PFSK-1 (cell line): ENCODE data around the gene GFER.

Experiments used
- FOXP2 ChIP-seq: optimal IDR thresholded peaks from 2 replicates; pipeline ENCODE3; 2011; ENCODE audit warnings: borderline replicate concordance, control low read depth, inconsistent platforms; ENCODE audit not compliant: insufficient read depth; ENCODE audit errors: extremely low read length, extremely low read depth
- POLR2AphosphoS5 ChIP-seq: IDR thresholded peaks from 2 replicates; pipeline ENCODE4 v1.6.1; 2012; ENCODE audit warnings: low read depth, mild to moderate bottlenecking, control low read depth, low read length, moderate library complexity
- REST ChIP-seq, 2 experiments: IDR thresholded peaks; 2 replicates each; pipeline versions ENCODE4 v1.6.1 to v1.8.0; 2011 to 2012; ENCODE audit warnings: low read depth in 2 of 2, low read length in 2 of 2, control low read depth in 1 of 2, inconsistent platforms in 1 of 2, mild to moderate bottlenecking in 1 of 2, moderate library complexity in 1 of 2; ENCODE audit not compliant: insufficient read depth in 1 of 2
- SIN3A ChIP-seq: IDR thresholded peaks from 2 replicates; pipeline ENCODE4 v1.6.1; 2012; ENCODE audit warnings: mild to moderate bottlenecking, low read length, moderate library complexity, borderline replicate concordance; ENCODE audit not compliant: insufficient read depth
- TAF1 ChIP-seq: IDR thresholded peaks from 2 replicates; pipeline ENCODE4 v1.6.1; 2012; ENCODE audit warnings: low read length, control low read depth, borderline replicate concordance; ENCODE audit not compliant: insufficient read depth

The GFER gene

DNA sequence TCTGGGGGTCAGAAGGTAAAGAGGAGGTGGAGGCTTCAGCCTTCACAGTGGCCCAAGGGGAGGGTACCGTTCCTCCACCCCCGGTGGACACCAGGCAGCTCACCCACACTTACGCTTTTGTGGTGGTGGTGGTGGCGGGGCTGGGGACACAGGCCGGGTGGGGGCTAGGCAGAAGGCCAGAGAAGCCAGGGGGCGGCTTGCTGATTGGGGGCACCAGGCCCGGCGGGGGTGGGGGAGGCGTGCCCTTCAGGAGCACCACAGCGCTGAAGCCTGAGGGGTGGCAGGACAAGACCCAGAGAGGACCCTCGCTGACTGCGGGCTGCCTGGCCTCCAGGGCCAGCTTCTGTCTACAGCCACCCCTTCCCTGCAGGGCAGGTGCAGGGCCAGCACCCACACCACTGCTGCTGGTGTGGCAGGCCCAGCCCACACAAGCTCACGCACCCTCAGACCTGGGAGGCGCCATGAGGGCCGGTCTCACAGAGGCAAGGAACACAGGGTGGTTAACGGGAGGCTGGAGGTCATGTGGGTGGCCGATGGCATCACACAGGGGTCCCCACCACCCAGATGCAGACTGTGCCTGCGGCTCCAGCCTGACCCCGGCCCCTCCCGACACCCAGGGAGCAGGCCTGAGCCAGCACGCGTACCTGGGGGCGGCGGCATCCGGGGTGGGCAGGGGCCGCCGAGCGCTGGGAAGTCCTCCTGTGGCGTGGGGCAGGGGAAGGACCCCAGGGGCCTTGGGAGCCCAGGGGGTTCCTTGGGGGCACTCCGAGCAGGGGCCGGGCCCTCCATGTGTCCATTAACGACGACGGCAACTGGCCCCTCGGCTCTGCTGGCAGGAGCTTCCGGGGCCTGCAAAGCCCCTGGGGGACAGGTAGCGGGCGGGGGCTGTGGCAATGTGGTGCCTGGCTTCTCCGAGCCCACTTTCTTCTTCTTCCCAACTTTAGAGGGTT is 15.1 kb downstream of the GFER start:
- no peak for TF ChIP-seq FOXP2
- no peak for TF ChIP-seq TAF1

DNA sequence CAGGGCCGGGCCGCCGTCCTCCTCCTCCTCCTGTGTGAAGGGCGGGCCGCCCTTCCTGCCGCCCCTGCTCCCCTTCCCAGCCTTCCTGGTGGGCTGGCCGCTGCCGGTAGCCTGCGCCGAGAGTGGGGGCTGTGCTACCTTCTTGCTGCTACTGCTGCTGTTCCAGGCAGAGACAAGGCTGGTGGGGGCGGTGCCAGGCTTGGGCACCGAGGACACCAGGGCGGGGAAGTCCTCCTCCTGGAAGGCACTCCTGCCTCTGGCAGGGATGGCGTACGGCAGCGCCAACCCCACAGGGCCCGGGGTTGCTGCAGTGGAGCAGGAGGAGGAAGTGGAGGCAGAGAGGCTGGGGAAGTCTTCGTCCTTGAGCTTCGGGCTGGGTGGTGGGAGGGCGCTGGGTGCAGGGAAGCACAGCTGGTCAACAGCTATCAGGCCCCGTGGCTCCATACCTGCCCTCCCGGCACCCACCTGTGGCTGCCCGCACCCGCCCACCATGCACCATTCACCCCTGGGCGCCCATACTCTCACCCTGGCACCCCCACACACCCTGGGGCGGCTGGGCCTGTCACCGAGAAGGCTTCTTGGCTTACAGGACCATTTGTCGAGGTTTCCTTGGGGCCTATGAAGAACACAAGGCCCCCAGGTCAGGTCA is 16.0 kb downstream of the GFER start:
- TF ChIP-seq POLR2AphosphoS5 = no peak
- no peak for TF ChIP-seq SIN3A
- no peak for TF ChIP-seq TAF1
- no peak for TF ChIP-seq FOXP2
- no peak for TF ChIP-seq REST (IDR thresholded peaks at IDR 0.05; ENCODE audit: insufficient read depth in 1 of 2, low read depth in 2 of 2, low read length in 2 of 2)

DNA sequence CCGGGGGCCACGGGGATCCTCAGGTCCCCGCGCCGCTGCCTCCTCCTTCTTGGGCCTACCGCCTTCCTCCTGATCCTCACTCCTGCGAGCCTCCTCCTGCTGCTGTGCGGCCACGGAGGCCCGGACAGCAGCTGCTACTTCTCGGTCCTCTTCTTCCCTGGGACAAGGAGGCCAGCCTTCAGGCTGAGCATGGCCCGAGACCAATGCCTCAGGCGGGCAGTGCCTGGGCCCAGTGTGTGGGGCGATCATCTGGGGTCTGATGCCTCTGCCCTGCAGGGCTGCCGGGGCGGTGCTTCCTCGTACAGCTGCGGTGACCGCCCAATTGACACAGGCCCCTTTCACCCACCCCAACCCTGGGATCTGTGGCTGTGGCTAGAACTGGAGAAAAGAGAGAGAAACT is 17.0 kb downstream of the GFER start:
- TF ChIP-seq REST (IDR thresholded peaks at IDR 0.05; ENCODE audit: insufficient read depth in 1 of 2, low read depth in 2 of 2, low read length in 2 of 2) (no peak), TAF1 (no peak), POLR2AphosphoS5 (no peak), SIN3A (no peak), FOXP2 (no peak)

DNA sequence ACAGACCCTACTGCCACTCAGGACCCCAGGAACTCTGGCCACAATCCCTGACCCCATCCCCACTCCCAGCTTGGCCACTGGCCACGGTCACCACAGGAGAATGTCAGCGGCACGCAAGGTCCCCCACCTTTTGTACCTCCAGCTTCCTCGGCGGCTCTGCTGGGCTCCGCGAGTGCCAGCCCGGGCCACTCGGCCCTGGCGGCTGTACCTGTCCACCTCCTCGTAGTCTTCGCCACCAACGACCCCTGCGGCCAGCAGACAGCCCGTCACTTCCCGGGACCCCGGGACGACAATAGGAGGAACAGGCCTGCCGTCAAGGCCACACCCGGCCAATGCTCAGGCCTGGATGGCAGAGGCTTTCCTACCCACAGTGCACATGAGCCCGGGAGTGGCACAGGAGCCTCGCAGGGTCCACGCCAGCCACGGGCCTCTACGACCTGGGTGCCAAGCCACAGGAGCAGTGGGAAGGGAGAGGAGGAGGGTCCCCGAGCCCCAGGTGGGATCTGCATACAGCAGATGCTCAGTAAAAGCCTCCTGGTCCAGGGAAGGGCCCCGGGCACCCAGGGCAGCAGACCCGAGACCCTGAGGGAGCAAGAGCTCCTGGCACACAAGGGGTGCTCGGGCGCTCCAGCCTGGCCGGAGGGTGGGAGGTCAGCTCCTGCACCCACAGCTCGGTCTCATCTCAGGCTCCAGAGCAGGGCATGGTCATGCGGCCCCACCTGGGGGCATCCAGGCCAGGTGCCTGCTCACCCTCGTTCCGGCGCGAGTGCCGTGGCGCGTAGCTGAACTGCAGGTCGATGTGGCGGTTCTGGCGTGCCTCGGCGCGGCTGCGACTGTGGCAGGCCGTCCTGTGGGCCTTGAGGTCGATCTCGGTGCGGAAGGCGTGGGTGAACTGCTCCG is 17.7 kb downstream of the GFER start:
- no peak for TF ChIP-seq FOXP2
- no peak for TF ChIP-seq POLR2AphosphoS5
- TF ChIP-seq SIN3A = no peak
- no peak for TF ChIP-seq TAF1
- TF ChIP-seq REST (IDR thresholded peaks at IDR 0.05; ENCODE audit: insufficient read depth in 1 of 2, low read depth in 2 of 2, low read length in 2 of 2) = no peak
